Glomerular visceral epithelial cell (primary cell): ENCODE measurements around the gene AHNAK.

Experiments
- DNase-seq: peaks from one replicate; pipeline ENCODE4 v3.0.0-alpha.2; 2016; ENCODE audit errors: extremely low spot score

Gene AHNAK

GRCh38 chr11:62433141-62433903, 113.3 kb downstream of the AHNAK start:
- peak; percentile 77 for DNase-seq

GRCh38 chr11:62432695-62433094, 113.9 kb downstream of the AHNAK start:
- DNase-seq, result peak; percentile 71

GRCh38 chr11:62431171-62431901, 115.3 kb downstream of the AHNAK start:
- peak; percentile 64 for DNase-seq

- DNase-seq, result no peak
Measured at GRCh38 chr11:62430425-62430824, 116.2 kb downstream of the AHNAK start.

- DNase-seq, result no peak
Measured at GRCh38 chr11:62428871-62429560, 117.6 kb downstream of the AHNAK start.

- DNase-seq, result peak; percentile 41
Measured at GRCh38 chr11:62427630-62428233, 118.9 kb downstream of the AHNAK start.

- DNase-seq, result no peak
Measured at GRCh38 chr11:62423012-62423411, 123.6 kb downstream of the AHNAK start.

- DNase-seq, result no peak
Measured at GRCh38 chr11:62421996-62422395, 124.6 kb downstream of the AHNAK start.

GRCh38 chr11:62420882-62421281, 125.7 kb downstream of the AHNAK start:
- DNase-seq, result no peak

- DNase-seq, result no peak
Measured at GRCh38 chr11:62419943-62420342, 126.7 kb downstream of the AHNAK start.

- no peak for DNase-seq
Measured at GRCh38 chr11:62419314-62419929, 127.2 kb downstream of the AHNAK start.

GRCh38 chr11:62418733-62419132, 127.9 kb downstream of the AHNAK start, which contains the start of gene SCGB1A1:
Gene SCGB1A1 (plus strand): TSS chr11:62419033. CDS start chr11:62419096, 63 bp downstream.
- no peak for DNase-seq

GRCh38 chr11:62418136-62418535, 128.5 kb downstream of the AHNAK start:
- DNase-seq, result no peak

- DNase-seq, result no peak
Measured at GRCh38 chr11:62416596-62416995, 130.0 kb downstream of the AHNAK start.

GRCh38 chr11:62413060-62413696, 133.4 kb downstream of the AHNAK start:
- DNase-seq, result no peak

- DNase-seq, result no peak
Measured at GRCh38 chr11:62411524-62411923, 135.1 kb downstream of the AHNAK start.

- no peak for DNase-seq
Measured at GRCh38 chr11:62410972-62411371, 135.6 kb downstream of the AHNAK start.

GRCh38 chr11:62409831-62410230, 136.8 kb downstream of the AHNAK start:
- DNase-seq, result no peak

- DNase-seq, result no peak
Measured at GRCh38 chr11:62406034-62406433, 140.6 kb downstream of the AHNAK start.

GRCh38 chr11:62404901-62405300, 141.7 kb downstream of the AHNAK start:
- DNase-seq, result no peak

GRCh38 chr11:62404435-62404834, 142.2 kb downstream of the AHNAK start:
- DNase-seq, result no peak
